ENCODE measurements around the gene DPH2.

The DPH2 gene

DNA sequence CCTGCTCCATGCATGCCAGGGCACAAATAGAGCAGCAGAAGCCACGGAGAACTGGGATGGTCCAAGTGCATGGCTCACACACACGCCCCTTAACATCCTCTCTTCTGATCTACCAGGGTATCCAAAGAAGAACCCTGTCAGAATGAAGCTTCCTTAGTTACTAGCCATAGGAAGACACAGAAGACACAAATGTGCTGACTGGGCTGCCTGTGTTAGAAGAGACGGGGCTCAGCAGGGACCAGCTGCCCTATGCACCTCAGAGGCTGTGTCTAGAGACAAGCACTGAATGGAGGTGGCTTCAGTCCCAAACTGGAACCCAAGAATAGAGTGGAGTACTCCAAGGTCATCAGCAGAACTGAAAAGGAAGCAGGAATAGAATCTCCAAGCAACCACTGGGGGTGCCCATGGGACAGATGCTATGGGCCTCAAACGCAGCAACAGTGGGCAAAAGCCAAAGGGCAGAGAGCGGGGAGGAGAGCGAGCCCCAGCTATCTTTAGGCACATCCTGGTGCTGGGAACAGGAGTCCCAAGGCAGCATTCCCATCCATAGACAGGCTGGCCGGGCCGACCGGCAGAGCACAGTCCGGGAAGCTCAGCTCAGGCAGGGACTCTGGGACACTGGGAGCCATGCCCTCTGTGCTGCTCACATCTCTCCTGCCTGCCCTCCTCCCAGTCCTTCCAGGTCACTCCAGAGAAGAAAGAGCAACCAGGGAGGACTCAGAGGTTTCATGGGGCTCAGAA lies 51.9 kb downstream of the DPH2 start:
- no peak overlapping the region for H3K14ac ChIP-seq (ENCODE audit: low read length)
- no peak overlapping the region for H2AFZ ChIP-seq (ENCODE audit: insufficient read depth, low read length, poor library complexity)
- H3K4me3 ChIP-seq (ENCODE audit: low read depth, low read length): no peak overlapping the region
- no peaks in the 10 kb centered on the region for H3K79me1 ChIP-seq (ENCODE audit: low read length)
- no peak overlapping the region for H3K4ac ChIP-seq (ENCODE audit: low read depth, low read length)
- no CpG with 5 or more reads among the region's 10 CpGs for WGBS (ENCODE audit: extremely low coverage, insufficient coverage, insufficient read length)
- no peak overlapping the region for H2BK120ac ChIP-seq (ENCODE audit: insufficient read depth, low read length, poor library complexity)
- peaks cover 3% of the 10 kb centered on the region for H3K9me3 ChIP-seq (ENCODE audit: insufficient read depth, low read depth, low read length)
- no peak overlapping the region for H3K27ac ChIP-seq (ENCODE audit: low read depth, low read length)
- H3K18ac ChIP-seq (ENCODE audit: low read length): no peak overlapping the region
- H3K4me1 ChIP-seq (ENCODE audit: control insufficient read depth in 1 of 2, insufficient read depth in 2 of 2, low read length in 2 of 2): no peaks in the 10 kb centered on the region
- no peak overlapping the region for H2AK5ac ChIP-seq (ENCODE audit: low read length)
- H3K23ac ChIP-seq (ENCODE audit: low read length): no peak overlapping the region
- H4K12ac ChIP-seq (ENCODE audit: low read depth, low read length): no peak overlapping the region
- H2BK12ac ChIP-seq (ENCODE audit: low read length): no peak overlapping the region
- no peak overlapping the region for H3K4me2 ChIP-seq (ENCODE audit: low read length)
- DNase-seq: no peak
- no peak overlapping the region for H4K91ac ChIP-seq (ENCODE audit: low read depth, low read length)
- no peak overlapping the region for H3K9ac ChIP-seq (ENCODE audit: low read length)
- no peaks in the 10 kb centered on the region for H3K79me2 ChIP-seq (ENCODE audit: control insufficient read depth, insufficient read depth, low read length, poor library complexity)
- H2BK5ac ChIP-seq (ENCODE audit: low read depth, low read length, poor library complexity): no peak overlapping the region
- H4K8ac ChIP-seq (ENCODE audit: low read depth, low read length): no peak overlapping the region
- no peaks in the 10 kb centered on the region for H3K27me3 ChIP-seq (ENCODE audit: insufficient read depth, low read length)
- H3K36me3 ChIP-seq (ENCODE audit: control insufficient read depth in 1 of 2, insufficient read depth in 2 of 2, low read length in 2 of 2): no peaks in the 10 kb centered on the region

All from trophoblast cell (in vitro differentiated cells and primary cell).